ENCODE measurements around the gene VSIG2.

VSIG2 gene

DNA sequence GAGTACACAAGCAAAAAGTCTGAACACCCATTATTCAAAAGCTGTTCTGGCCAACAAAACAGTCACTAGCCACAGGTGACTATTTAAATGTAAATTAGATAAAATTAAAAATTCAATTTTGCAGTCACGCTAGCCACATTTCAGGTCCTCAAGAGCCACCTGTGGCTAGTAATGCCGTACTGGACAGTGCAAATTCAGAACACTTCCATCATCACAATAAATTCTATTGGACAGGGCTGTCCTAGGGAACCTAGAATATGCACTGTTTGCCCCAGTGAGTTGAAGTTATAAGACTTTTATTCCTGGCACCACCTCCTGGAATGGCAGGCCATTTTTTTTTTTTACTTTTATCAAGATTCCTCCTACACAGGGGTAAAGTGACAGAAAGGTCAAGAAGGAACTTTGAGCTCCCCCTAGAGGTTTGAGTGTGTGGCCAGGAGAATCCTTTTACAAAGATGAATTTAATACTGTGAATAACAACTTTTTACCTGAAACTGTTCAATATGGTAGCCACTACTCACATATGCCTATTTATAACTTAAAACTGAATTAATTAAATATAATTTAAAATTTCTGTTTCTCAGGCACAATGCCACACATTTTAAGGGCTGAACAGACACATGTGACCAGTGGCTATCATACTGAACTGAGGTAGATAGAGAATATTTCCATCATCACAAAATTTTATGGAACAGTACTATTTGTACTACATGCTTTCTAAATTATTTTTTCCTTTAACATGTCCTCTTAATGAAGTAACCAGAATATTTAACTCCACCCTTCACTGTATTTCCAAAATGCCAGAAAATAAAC is 41.6 kb upstream of the VSIG2 start:
- DNase-seq (ENCODE audit: low spot score): peak; percentile 53
- TF ChIP-seq, protein P1, sequence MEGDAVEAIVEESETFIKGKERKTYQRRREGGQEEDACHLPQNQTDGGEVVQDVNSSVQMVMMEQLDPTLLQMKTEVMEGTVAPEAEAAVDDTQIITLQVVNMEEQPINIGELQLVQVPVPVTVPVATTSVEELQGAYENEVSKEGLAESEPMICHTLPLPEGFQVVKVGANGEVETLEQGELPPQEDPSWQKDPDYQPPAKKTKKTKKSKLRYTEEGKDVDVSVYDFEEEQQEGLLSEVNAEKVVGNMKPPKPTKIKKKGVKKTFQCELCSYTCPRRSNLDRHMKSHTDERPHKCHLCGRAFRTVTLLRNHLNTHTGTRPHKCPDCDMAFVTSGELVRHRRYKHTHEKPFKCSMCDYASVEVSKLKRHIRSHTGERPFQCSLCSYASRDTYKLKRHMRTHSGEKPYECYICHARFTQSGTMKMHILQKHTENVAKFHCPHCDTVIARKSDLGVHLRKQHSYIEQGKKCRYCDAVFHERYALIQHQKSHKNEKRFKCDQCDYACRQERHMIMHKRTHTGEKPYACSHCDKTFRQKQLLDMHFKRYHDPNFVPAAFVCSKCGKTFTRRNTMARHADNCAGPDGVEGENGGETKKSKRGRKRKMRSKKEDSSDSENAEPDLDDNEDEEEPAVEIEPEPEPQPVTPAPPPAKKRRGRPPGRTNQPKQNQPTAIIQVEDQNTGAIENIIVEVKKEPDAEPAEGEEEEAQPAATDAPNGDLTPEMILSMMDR (IDR thresholded peaks at IDR 0.05; ENCODE audit: extremely low read depth, insufficient read depth, missing control alignments): peak; percentile 68
- in situ Hi-C loops (cut with MboI; ENCODE audit: low pct_unique_long_range_greater_than_20kb, low sequenced_read_pairs, unreplicated experiment): no loop called here

DNA sequence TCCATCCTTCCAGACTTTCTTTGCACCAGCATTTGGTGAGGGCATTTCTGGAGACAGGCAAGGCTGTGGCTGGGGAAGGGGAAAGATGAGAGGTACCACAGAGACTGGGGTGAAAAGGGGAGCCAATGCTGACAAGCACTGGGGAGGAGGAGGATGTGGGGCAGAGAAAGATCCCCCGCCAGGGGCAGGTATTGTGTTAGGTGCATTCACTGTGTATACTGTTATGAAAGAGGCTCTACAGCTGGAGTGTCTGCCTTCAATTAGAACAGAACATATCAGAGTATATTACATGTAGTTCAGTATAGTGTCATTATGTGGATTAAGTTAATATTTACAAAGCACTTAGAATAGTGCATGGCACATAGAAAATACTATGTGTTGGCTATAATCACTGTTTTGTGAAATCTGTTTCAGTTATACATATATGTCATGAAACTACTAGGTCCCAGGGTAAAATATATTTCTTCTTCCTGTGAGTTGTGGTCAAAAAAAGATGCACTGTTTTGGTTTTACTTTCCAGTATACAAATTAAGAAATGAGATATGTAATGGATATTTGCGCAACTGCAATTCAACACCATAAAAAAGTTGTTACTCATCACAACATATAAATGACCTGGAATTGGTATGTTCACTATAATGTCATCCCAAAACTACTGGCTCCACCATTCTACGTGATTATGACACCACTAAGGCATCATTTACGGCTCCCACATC is 39.7 kb upstream of the VSIG2 start:
- in situ Hi-C loops (cut with MboI; ENCODE audit: low pct_unique_long_range_greater_than_20kb, low sequenced_read_pairs, unreplicated experiment): no loop called here
- TF ChIP-seq, protein P1 (IDR thresholded peaks at IDR 0.05; ENCODE audit: extremely low read depth, insufficient read depth, missing control alignments): no peak
- peak; percentile 28 for DNase-seq (ENCODE audit: low spot score)

DNA sequence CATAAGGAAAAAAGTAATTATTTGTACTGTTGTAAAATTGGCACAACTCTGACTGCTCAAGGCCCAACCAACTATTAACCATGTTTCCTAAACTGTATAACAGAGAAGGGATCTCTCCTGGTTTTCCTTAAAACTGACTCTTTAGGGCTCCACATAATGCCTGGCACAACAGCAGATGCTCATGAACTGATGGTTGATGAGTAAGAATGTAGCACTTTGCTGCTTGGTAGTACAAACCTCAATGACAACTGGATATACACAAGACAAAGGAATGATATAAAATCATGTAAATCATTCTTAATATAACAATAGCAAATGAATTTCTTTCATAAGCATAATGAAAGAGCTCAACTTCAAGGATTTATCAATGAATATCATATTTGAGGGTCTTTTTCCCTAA is 36.5 kb upstream of the VSIG2 start:
- DNase-seq (ENCODE audit: low spot score): no peak
- in situ Hi-C loops (cut with MboI; ENCODE audit: low pct_unique_long_range_greater_than_20kb, low sequenced_read_pairs, unreplicated experiment): no loop called here
- TF ChIP-seq, protein P1 (IDR thresholded peaks at IDR 0.05; ENCODE audit: extremely low read depth, insufficient read depth, missing control alignments): no peak

DNA sequence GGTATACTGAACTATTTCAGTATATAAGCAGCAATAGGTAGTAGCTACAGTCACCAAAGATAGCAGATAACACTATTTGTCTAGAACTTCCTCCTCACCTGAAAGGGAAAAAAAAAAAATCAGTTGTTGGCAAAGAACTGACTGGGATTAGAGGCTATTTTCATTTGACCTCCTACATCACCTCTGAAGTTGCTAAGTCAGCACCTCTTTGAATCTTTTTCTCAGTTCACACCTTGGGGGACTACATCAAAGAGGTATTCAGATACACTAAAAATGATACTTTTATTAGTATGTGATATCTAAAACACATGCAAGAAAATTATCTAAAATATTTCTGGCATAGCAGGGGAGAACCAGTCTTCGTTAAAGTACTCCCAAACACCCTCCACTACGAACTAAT is 32.0 kb upstream of the VSIG2 start:
- in situ Hi-C loops (cut with MboI; ENCODE audit: low pct_unique_long_range_greater_than_20kb, low sequenced_read_pairs, unreplicated experiment): no loop called here
- DNase-seq (ENCODE audit: low spot score): no peak
- TF ChIP-seq, protein P1 (IDR thresholded peaks at IDR 0.05; ENCODE audit: extremely low read depth, insufficient read depth, missing control alignments): no peak

DNA sequence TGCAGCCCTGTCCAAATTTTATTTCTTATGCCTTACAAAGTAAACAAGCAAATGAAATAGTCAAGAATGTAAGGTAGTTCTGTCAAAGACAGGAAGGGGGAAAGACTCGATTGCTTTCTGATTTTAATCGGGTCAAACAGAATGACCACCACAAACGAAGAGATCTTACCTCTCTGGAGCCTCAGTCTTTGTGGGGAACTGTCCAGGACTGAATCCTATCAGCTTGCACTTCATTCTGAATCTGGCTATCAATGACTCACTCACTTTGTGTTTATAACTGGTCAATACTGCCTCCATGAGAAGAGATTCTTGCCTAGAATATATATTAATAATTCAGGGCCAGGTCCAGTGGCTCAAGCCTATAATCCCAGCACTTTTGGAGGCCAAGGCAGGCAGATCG is 30.9 kb upstream of the VSIG2 start:
- TF ChIP-seq, protein P1 (IDR thresholded peaks at IDR 0.05; ENCODE audit: extremely low read depth, insufficient read depth, missing control alignments): no peak
- in situ Hi-C loops (cut with MboI; ENCODE audit: low pct_unique_long_range_greater_than_20kb, low sequenced_read_pairs, unreplicated experiment): no loop called here
- DNase-seq (ENCODE audit: low spot score): no peak

DNA sequence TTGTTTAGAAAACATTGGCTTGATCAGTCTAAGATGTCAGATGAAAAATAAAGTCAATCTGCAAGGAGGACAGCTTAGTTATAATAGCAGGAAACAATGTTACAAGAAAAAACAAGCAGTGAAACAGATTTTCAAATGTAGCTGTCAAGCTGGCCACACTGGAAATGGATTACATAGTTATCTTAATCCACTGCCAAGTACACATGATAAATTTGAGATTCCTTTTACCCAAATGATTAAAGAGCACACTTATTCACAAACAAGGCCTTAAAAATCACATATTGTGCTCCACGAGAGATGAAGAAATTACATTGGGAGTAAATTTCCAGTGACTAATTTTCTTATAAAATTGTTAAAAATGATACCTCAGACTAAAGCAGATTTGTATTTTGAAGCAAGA is 27.5 kb upstream of the VSIG2 start:
- TF ChIP-seq, protein P1 (IDR thresholded peaks at IDR 0.05; ENCODE audit: extremely low read depth, insufficient read depth, missing control alignments): no peak
- DNase-seq (ENCODE audit: low spot score): no peak
- in situ Hi-C loops (cut with MboI; ENCODE audit: low pct_unique_long_range_greater_than_20kb, low sequenced_read_pairs, unreplicated experiment): no loop called here
